Measurements from ENCODE around the gene MX1.

The MX1 gene

DNA sequence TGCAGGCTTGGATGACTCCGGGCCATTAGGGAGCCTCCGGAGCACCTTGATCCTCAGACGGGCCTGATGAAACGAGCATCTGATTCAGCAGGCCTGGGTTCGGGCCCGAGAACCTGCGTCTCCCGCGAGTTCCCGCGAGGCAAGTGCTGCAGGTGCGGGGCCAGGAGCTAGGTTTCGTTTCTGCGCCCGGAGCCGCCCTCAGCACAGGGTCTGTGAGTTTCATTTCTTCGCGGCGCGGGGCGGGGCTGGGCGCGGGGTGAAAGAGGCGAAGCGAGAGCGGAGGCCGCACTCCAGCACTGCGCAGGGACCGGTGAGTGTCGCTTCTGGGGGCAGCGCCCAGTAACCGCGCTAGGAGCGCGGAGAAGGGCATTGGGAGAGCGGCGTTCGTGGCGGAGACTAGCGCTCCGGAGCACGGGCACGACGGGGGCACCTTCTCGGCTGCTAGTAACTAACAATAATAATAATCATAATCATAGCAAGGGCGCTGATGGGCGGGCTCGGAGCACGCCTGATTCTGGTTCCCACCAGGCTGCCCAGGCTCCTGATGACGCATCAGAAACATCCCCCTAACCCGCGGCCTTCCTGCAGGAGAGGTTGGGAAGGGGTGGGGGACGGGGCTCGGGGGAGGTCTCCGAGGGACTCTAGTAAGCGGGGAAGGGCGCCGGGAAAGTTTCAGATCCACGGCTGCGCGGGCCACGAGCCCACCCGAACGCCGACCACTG lies at the start of gene MX1:
Gene MX1, plus strand, starts transcription at position 286 of the 722 bp plus-strand sequence. CDS start 5,832 bp downstream, outside the sequence.
- DNase-seq (ENCODE audit: low read depth in 2 of 3, low spot score in 1 of 3) = peak; percentile 74 to 80 (median 76)

GRCh38 chr21:41377715-41378114 lies 48.3 kb upstream of the MX1 start:
- no peak for DNase-seq (ENCODE audit: low read depth in 2 of 3, low spot score in 1 of 3)

DNA sequence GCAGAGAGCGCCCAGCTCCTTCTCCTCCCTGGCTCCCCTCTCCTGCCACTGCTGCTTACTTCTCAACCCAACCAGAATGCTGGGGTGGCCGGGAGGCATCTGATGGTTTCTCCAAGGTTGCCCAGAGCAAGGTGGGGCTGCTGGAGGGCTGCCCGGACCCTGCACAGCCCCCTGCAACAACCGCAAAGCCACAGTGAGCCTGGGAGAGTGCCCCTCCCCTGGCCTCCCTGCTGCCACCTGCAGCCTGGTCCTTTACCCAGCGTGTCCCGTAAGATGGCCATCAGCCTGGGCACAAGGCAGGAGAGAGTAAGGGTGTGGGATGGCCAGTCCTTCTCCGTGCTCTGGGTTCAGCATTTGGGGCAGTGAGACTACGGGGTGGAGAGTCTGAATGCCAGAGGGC lies 47.2 kb upstream of the MX1 start:
- DNase-seq (ENCODE audit: low read depth in 2 of 3, low spot score in 1 of 3) = no peak

DNA sequence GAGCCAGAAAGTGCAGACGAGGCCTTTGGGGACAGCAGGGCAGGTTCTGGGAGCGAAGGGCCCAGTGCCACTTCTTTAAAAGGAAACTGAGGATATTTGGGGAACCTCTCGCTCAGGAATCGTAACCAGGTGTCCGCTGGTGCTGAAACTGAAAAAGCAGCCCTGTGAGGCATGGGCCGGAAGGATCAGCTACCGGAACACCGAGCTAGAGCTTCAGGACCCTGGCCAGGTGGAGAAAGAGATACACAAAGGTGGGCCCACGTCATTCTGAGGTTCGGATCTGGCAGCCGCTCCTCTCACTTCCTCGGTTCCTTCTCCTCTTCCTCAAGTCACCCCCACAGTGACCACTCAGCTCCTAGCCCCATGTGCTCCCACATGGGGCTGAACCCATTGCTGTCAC lies 46.1 kb upstream of the MX1 start:
- DNase-seq (ENCODE audit: low read depth in 2 of 3, low spot score in 1 of 3) = no peak

DNA sequence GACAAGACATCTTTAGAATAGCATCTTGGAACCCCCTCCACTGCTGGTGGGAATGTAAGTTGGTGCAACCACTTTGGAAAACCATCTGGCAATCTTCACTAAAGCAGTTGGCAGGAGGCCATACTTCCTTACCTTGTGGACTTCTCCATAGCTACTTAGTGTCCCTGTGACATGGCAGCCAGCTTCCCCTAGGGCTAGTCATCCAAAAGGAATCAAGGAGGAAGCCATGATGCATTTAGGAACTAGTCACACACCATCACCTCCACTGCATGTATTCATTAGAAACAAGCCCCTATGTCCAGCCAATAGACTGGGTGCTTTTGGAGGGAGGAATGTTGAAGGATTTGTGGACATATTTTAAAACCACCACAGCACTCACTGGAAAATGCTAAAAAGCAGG lies 44.3 kb upstream of the MX1 start:
- DNase-seq (ENCODE audit: low read depth in 2 of 3, low spot score in 1 of 3) = no peak

- DNase-seq (ENCODE audit: low read depth in 2 of 3, low spot score in 1 of 3) = no peak
Measured at GRCh38 chr21:41387042-41387819, 38.8 kb upstream of the MX1 start.

GRCh38 chr21:41387824-41388223 lies 38.2 kb upstream of the MX1 start:
- DNase-seq (ENCODE audit: low read depth in 2 of 3, low spot score in 1 of 3) = no peak

DNA sequence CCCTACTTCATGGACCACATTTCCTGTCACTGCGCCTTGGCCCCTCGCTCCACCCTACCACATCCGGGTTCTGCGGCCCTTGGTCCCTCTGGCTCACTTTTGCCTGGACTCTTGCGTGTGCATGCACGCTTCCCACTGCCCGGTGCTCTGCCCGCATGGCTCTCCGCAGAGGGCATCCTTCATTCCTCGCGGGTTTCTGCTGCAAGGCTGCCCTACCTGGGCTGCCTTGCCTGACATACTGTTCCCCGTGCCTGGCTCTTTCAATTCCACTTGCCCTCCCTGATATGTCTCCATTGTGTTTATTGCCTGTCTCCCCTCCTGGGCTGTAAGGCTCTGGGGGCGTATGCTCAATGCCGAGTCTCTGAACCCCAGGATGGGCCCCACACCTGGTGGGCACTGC lies 37.8 kb upstream of the MX1 start:
- no peak for DNase-seq (ENCODE audit: low read depth in 2 of 3, low spot score in 1 of 3)

DNA sequence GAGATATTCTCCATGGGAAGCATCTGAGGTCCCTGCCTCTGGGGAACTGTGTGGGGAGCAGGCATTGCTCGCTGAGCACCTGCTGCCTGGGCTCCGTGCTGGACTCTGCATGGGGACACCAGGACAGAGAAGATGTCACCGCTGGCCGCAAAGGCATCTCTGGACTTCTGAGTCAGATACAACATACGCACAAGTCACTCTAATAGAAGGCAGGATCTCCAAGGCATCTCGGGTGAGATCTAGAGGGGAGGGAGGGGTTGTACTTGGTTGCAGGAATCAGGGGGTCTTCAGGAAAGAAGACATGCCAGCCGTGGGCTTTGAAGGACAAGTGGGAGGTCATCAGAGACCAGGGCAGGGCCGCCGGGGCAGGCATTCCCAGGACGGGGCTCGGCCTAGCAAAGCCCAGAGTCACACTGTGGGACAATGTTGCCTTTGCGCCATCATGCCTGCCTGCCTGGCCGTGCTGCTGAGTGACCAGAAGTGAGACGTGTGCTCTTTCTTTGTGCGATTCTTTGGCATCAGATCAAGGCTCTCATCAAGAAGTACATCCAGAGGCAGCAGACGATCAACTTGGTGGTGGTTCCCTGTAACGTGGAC lies 35.9 kb upstream of the MX1 start:
- no peak for DNase-seq (ENCODE audit: low read depth in 2 of 3, low spot score in 1 of 3)

DNA sequence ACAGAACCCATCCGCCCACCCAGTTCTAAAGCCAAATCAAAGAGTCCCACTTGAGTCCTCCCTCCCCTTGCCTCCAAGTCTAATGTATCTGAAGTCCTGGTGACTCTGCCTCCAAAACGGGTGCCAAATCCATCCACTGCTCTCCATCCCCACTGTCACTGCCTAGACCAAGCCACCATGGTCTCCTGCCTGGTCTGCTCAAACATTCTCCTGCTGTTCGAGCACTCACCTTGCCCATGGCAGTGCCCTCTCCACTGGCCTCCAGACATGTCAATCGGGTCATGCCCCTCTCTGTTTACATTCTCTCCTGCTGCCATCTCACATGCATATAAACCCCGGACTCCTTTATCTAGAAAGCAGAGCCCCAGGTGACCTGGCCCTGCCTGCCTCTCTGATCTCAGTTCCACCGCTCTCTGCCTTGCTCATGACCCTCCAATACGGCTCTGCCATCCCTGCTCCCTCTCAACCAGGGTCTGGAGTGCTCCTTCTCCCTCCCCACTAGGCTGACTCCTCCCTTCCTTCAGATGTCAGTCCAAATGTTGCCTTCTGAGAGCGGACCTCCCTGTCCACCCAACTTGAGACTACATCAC lies 32.1 kb upstream of the MX1 start:
- DNase-seq (ENCODE audit: low read depth in 2 of 3, low spot score in 1 of 3) = no peak

GRCh38 chr21:41396558-41397075 lies 29.4 kb upstream of the MX1 start:
- DNase-seq (ENCODE audit: low read depth in 2 of 3, low spot score in 1 of 3) = no peak

DNA sequence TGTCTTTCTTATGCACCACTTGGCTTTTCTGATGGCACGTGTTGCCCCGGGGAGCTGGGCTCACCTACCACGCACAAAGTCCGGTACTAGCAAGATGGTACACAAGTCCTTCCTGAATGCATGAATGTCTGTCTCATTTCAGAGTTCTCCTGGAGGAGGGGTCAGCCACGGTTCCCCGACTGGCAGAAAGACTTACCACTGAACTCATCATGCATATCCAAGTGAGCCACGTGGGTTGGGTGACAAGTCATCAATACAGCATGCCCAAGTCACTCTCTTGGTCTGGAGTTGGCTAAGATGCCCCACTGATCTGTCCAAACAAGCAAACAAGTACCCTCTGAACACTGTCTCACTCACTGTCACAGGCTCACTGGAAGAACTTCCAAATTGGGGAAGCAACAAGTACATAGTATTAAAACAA lies 28.6 kb upstream of the MX1 start:
- no peak for DNase-seq (ENCODE audit: low read depth in 2 of 3, low spot score in 1 of 3)

- no peak for DNase-seq (ENCODE audit: low read depth in 2 of 3, low spot score in 1 of 3)
Measured at GRCh38 chr21:41398251-41398650, 27.8 kb upstream of the MX1 start.

DNA sequence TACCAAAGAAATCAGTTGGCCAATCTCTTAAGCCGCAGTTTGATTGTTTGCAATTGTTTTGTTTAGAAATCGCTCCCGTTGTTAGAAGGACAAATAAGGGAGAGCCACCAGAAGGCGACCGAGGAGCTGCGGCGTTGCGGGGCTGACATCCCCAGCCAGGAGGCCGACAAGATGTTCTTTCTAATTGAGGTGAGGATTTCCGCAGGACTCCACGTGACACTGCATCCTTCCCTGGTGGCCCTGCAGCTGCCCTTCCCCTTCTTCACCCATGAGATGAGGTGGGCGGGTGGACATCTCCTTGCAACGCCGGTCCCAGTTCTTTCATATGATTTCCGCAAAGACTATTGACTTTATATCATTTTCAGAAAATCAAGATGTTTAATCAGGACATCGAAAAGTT lies 27.2 kb upstream of the MX1 start:
- no peak for DNase-seq (ENCODE audit: low read depth in 2 of 3, low spot score in 1 of 3)

DNA sequence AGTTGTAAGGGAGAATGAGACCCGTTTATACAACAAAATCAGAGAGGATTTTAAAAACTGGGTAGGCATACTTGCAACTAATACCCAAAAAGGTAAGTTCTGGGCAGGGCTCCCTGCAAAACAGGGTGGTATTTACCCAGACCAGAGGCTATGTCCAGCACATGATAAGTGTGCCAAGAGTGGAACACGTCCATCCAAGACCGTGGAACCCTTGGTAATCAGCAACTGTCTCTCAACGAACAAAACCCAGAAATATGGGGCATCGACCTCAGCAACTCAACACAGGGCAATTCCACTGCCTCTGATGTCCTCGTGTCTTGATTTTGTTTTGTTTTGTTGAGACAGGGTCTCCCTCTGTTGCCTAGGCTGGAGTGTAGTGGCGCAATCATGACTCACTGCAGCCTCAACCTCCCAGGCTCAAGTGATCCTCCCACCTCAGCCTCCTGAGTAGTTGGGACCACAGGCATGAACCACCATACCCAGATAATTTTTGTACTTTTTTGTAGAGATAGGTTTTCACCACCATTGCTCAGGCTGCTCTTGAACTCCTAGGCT lies 26.7 kb upstream of the MX1 start:
- DNase-seq (ENCODE audit: low read depth in 2 of 3, low spot score in 1 of 3) = no peak

GRCh38 chr21:41402231-41402630 lies 23.8 kb upstream of the MX1 start:
- DNase-seq (ENCODE audit: low read depth in 2 of 3, low spot score in 1 of 3) = no peak

GRCh38 chr21:41402796-41403195 lies 23.2 kb upstream of the MX1 start:
- DNase-seq (ENCODE audit: low read depth in 2 of 3, low spot score in 1 of 3) = no peak

GRCh38 chr21:41403331-41403730 lies 22.7 kb upstream of the MX1 start:
- no peak for DNase-seq (ENCODE audit: low read depth in 2 of 3, low spot score in 1 of 3)

- no peak for DNase-seq (ENCODE audit: low read depth in 2 of 3, low spot score in 1 of 3)
Measured at GRCh38 chr21:41403966-41404365, 22.1 kb upstream of the MX1 start.

- no peak for DNase-seq (ENCODE audit: low read depth in 2 of 3, low spot score in 1 of 3)
Measured at GRCh38 chr21:41405321-41405720, 20.7 kb upstream of the MX1 start.

DNA sequence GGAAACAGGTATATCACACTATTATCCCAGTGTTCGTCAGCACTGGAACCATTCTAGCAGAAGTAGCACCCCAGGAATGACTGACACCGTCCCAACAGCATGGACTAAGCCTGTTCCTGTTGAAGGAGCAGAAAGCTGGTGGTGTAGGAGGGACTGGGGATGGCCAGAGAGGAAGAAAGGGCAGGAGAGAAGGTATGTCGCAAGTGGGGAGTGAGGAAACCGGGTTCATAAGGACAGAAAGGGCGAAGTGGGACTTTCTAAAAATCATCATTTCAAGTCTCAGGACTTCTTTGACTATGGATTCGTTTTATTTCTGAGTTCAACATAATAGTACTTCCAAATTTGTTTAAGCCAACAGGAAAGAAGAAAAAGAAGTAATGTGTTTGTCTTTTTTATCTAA lies 19.7 kb upstream of the MX1 start:
- no peak for DNase-seq (ENCODE audit: low read depth in 2 of 3, low spot score in 1 of 3)

All from stimulated activated CD4-positive, alpha-beta T cell treated with anti-CD3 and anti-CD28 coated beads, Interleukin-12 subunit alpha, Interleukin-12 subunit beta, amount 100 ng/mL, for 48 hours (primary cell).